Astrocyte (in vitro differentiated cells and primary cell): ENCODE results near the gene SRMS.

Experiments
- EZH2 ChIP-seq: IDR thresholded peaks from 2 replicates; pipeline ENCODE4 v1.6.1; 2012; ENCODE audit warnings: mild to moderate bottlenecking, low read length, inconsistent platforms; ENCODE audit not compliant: insufficient read depth
- TF ChIP-seq, protein P1 (sequence below): IDR thresholded peaks from 2 replicates; pipeline ENCODE4 v1.5.1; 2011; ENCODE audit warnings: low read depth, mild to moderate bottlenecking, inconsistent platforms, low read length, moderate library complexity; ENCODE audit not compliant: insufficient read depth

DNA sequence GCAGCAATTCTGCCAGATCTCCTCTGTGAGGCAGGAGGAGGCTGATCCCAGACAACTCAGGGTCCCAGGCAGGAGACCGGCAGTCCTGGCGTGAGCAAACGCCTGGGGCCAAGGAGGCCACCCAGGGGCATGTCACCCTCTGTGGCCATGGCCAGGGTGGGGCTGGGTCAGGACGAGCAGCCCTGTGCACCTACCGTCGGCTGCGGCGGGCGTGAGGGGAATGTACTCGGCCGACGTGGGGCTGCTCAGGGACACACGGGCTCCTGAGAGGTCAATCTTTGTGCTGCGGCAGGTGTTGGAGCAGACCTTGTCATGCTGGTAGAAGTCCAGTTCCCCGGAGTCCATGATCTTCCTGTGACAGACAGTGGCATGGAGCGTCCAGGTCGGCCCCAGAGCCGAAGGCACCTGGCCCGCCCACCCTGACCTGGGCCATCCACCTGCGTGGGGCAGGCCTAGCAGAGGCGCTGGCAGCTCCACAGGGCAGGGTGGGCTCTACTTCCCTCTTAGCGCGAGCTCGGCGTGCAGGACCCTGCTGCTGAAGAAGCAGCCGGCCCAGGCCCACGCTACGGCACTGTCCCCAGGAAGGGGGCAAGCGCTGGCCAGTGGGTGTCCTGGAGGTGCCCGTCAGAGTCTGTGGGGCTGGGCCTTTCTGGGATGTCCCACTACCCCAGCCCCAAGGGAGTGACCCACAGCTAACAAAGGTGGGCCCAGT lies 48.0 kb upstream of the SRMS start:
- TF ChIP-seq, protein P1, sequence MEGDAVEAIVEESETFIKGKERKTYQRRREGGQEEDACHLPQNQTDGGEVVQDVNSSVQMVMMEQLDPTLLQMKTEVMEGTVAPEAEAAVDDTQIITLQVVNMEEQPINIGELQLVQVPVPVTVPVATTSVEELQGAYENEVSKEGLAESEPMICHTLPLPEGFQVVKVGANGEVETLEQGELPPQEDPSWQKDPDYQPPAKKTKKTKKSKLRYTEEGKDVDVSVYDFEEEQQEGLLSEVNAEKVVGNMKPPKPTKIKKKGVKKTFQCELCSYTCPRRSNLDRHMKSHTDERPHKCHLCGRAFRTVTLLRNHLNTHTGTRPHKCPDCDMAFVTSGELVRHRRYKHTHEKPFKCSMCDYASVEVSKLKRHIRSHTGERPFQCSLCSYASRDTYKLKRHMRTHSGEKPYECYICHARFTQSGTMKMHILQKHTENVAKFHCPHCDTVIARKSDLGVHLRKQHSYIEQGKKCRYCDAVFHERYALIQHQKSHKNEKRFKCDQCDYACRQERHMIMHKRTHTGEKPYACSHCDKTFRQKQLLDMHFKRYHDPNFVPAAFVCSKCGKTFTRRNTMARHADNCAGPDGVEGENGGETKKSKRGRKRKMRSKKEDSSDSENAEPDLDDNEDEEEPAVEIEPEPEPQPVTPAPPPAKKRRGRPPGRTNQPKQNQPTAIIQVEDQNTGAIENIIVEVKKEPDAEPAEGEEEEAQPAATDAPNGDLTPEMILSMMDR, result no peak
- no peak for TF ChIP-seq EZH2
